Astrocyte of the spinal cord (primary cell): ENCODE results near the gene HACD2.

ENCODE experiments used
- DNase-seq: peaks from one replicate; pipeline ENCODE4 v3.0.0; 2011; ENCODE audit warnings: low read depth, low spot score
- H3K4me3 ChIP-seq: 2 replicates; pipeline ENCODE4 v1.5.1; 2011; ENCODE audit warnings: low read depth, mild to moderate bottlenecking, low read length, moderate library complexity
- in situ Hi-C: cut with HindIII; loops from 2 replicates; pipeline ENCODE4 v1.10.0; 2017; ENCODE audit warnings: low sequenced_read_pairs
- TF ChIP-seq, protein P1 (sequence below): IDR thresholded peaks from 2 replicates; pipeline ENCODE4 v1.5.1; 2012; ENCODE audit warnings: low read depth, mild to moderate bottlenecking, low read length, inconsistent platforms

HACD2 gene

GRCh38 chr3:123481071-123481470 lies 103.8 kb downstream of the HACD2 start:
- no peak for DNase-seq
- TF ChIP-seq, protein P1, sequence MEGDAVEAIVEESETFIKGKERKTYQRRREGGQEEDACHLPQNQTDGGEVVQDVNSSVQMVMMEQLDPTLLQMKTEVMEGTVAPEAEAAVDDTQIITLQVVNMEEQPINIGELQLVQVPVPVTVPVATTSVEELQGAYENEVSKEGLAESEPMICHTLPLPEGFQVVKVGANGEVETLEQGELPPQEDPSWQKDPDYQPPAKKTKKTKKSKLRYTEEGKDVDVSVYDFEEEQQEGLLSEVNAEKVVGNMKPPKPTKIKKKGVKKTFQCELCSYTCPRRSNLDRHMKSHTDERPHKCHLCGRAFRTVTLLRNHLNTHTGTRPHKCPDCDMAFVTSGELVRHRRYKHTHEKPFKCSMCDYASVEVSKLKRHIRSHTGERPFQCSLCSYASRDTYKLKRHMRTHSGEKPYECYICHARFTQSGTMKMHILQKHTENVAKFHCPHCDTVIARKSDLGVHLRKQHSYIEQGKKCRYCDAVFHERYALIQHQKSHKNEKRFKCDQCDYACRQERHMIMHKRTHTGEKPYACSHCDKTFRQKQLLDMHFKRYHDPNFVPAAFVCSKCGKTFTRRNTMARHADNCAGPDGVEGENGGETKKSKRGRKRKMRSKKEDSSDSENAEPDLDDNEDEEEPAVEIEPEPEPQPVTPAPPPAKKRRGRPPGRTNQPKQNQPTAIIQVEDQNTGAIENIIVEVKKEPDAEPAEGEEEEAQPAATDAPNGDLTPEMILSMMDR = no peak
- in situ Hi-C loops = no loop called here
- H3K4me3 ChIP-seq = no peak overlapping the region

GRCh38 chr3:123480428-123480827 lies 104.4 kb downstream of the HACD2 start:
- in situ Hi-C loops = no loop called here
- TF ChIP-seq, protein P1 = no peak
- no peak overlapping the region for H3K4me3 ChIP-seq
- DNase-seq = no peak

- TF ChIP-seq, protein P1 = no peak
- H3K4me3 ChIP-seq = no peak overlapping the region
- in situ Hi-C loops = no loop called here
- no peak for DNase-seq
Measured at GRCh38 chr3:123479891-123480290, 105.0 kb downstream of the HACD2 start.

- in situ Hi-C loops = no loop called here
- TF ChIP-seq, protein P1 = no peak
- DNase-seq = no peak
- H3K4me3 ChIP-seq = no peak overlapping the region
Measured at GRCh38 chr3:123478314-123478713, 106.5 kb downstream of the HACD2 start.

- TF ChIP-seq, protein P1 = no peak
- no peak overlapping the region for H3K4me3 ChIP-seq
- DNase-seq = no peak
- in situ Hi-C loops = no loop called here
Measured at GRCh38 chr3:123476967-123477750, 107.7 kb downstream of the HACD2 start.

- in situ Hi-C loops = no loop called here
- no peak for DNase-seq
- no peak overlapping the region for H3K4me3 ChIP-seq
- TF ChIP-seq, protein P1 = no peak
Measured at GRCh38 chr3:123475786-123476185, 109.1 kb downstream of the HACD2 start.
